Testis (tissue), 2 donors: ENCODE measurements around the gene INSC.

Experiments
- CTCF ChIP-seq, 3 experiments: fragments of 450-650 bp in 2 of 3; fragments of 200-600 bp in 1 of 3; sonication (generic) in 1 of 3; IDR thresholded peaks; one replicate each; pipeline ENCODE4 v1.5.1; 2016 to 2019; ENCODE audit warnings: antibody characterized with exemption in 3 of 3, mild to moderate bottlenecking in 2 of 3, moderate library complexity in 1 of 3
- POLR2A ChIP-seq: fragments of 450-650 bp; IDR thresholded peaks from one replicate; pipeline ENCODE4 v1.6.1; 2017; ENCODE audit warnings: antibody characterized with exemption, mild to moderate bottlenecking, moderate library complexity

GRCh38 chr11:15115686-15116085 is 963 bp downstream of the INSC start:
- TF ChIP-seq CTCF (IDR thresholded peaks at IDR 0.05), result no peak
- TF ChIP-seq POLR2A, result no peak
